ENCODE results near the gene BET1. TPM values are rescaled to one million over a fixed set of nuclear protein-coding genes. Genes with fewer than 3 reads are reported as not detected.

BET1 gene
- total and polyA plus RNA-seq, 4 donors, result 17.6 to 45.4 (median 20.7) TPM

- WGBS, 2 donors, result 92 to 93% methylated on average over 1 of the region's 1 CpG
- no peaks in the 10 kb centered on the region for H3K36me3 ChIP-seq (ENCODE audit: control insufficient read depth in 4 of 4, insufficient read depth in 4 of 4, low read length in 4 of 4)
- DNase-seq (no peak), ATAC-seq (ENCODE audit: insufficient read depth, low FRiP score) (no peak)
- no peak overlapping the region for H3K4me3 ChIP-seq
- no peaks in the 10 kb centered on the region for H3K9me3 ChIP-seq (ENCODE audit: control insufficient read depth in 4 of 4, insufficient read depth in 3 of 4, low read length in 3 of 4)
- no peak overlapping the region for H3K9ac ChIP-seq (ENCODE audit: insufficient read depth in 1 of 2, low read length in 2 of 2)
- no peak for TF ChIP-seq CTCF (IDR thresholded peaks at IDR 0.05; ENCODE audit: control extremely low read depth, extremely low read depth)
- H3K4me1 ChIP-seq (ENCODE audit: control insufficient read depth in 5 of 5, insufficient read depth in 5 of 5, low read length in 5 of 5), result no peaks in the 10 kb centered on the region
- no peak overlapping the region for H3K27ac ChIP-seq (ENCODE audit: low read depth in 1 of 2, low read length in 1 of 2)
- H3K27me3 ChIP-seq (ENCODE audit: control insufficient read depth in 3 of 3, insufficient read depth in 3 of 3, low read length in 2 of 3), result no peaks in the 10 kb centered on the region
Observed at GRCh38 chr7:93973134-93973533, 31.0 kb downstream of the BET1 start.

- no peak overlapping the region for H3K9ac ChIP-seq (ENCODE audit: insufficient read depth in 1 of 2, low read length in 2 of 2)
- no peak for TF ChIP-seq CTCF (IDR thresholded peaks at IDR 0.05; ENCODE audit: control extremely low read depth, extremely low read depth)
- H3K27ac ChIP-seq (ENCODE audit: low read depth in 1 of 2, low read length in 1 of 2), result no peak overlapping the region
- no peaks in the 10 kb centered on the region for H3K27me3 ChIP-seq (ENCODE audit: control insufficient read depth in 3 of 3, insufficient read depth in 3 of 3, low read length in 2 of 3)
- 83 to 86% methylated on average over 6 of the region's 6 CpGs for WGBS, 2 donors
- no peaks in the 10 kb centered on the region for H3K9me3 ChIP-seq (ENCODE audit: control insufficient read depth in 4 of 4, insufficient read depth in 3 of 4, low read length in 3 of 4)
- no peak for ATAC-seq (ENCODE audit: insufficient read depth, low FRiP score)
- H3K4me1 ChIP-seq (ENCODE audit: control insufficient read depth in 5 of 5, insufficient read depth in 5 of 5, low read length in 5 of 5), result no peaks in the 10 kb centered on the region
- H3K4me3 ChIP-seq, result no peak overlapping the region
- no peak for DNase-seq
- H3K36me3 ChIP-seq (ENCODE audit: control insufficient read depth in 4 of 4, insufficient read depth in 4 of 4, low read length in 4 of 4), result no peaks in the 10 kb centered on the region
Observed at GRCh38 chr7:93972029-93972725, 32.0 kb downstream of the BET1 start.

GRCh38 chr7:93968911-93969620, 35.1 kb downstream of the BET1 start:
- ATAC-seq (ENCODE audit: insufficient read depth, low FRiP score), result no peak
- no peak overlapping the region for H3K4me3 ChIP-seq

More at GRCh38 chr7:93968911-93969620, 35.1 kb downstream of the BET1 start:
- TF ChIP-seq CTCF (IDR thresholded peaks at IDR 0.05; ENCODE audit: control extremely low read depth, extremely low read depth), result no peak
- 80 to 91% methylated on average over 2 of the region's 2 CpGs for WGBS, 2 donors
- Histone ChIP-seq H3K27ac (ENCODE audit: low read depth in 1 of 2, low read length in 1 of 2) (no peak overlapping the region), H3K4me1 (ENCODE audit: control insufficient read depth in 5 of 5, insufficient read depth in 5 of 5, low read length in 5 of 5) (no peaks in the 10 kb centered on the region), H3K27me3 (ENCODE audit: control insufficient read depth in 3 of 3, insufficient read depth in 3 of 3, low read length in 2 of 3) (no peaks in the 10 kb centered on the region), H3K9me3 (ENCODE audit: control insufficient read depth in 4 of 4, insufficient read depth in 3 of 4, low read length in 3 of 4) (no peaks in the 10 kb centered on the region), H3K9ac (ENCODE audit: insufficient read depth in 1 of 2, low read length in 2 of 2) (no peak overlapping the region), H3K36me3 (ENCODE audit: control insufficient read depth in 4 of 4, insufficient read depth in 4 of 4, low read length in 4 of 4) (no peaks in the 10 kb centered on the region)
- DNase-seq, result no peak
